ENCODE results near the gene DNAH11.

DNAH11 gene

GRCh38 chr7:21903020-21903786 is 360.4 kb downstream of the DNAH11 start:
- H3K27me3 ChIP-seq (ENCODE audit: insufficient read depth, poor library complexity, severe bottlenecking), result no peaks in the 10 kb centered on the region
- H3K27ac ChIP-seq (replicated peaks), result no peak overlapping the region
- no peak for DNase-seq (ENCODE audit: low read depth in 1 of 2, low spot score in 1 of 2)
- TF ChIP-seq GABPA (IDR thresholded peaks at IDR 0.05; ENCODE audit: low read depth) (no peak), CTCF (IDR thresholded peaks at IDR 0.05; ENCODE audit: insufficient read depth, low read length) (no peak), REST (IDR thresholded peaks at IDR 0.05; ENCODE audit: insufficient replicate concordance, low read depth) (no peak), POLR2AphosphoS5 (IDR thresholded peaks at IDR 0.05; ENCODE audit: low read depth) (no peak), SPI1 (IDR thresholded peaks at IDR 0.05; ENCODE audit: borderline replicate concordance, low read depth) (no peak)
- H3K4me3 ChIP-seq (replicated peaks; ENCODE audit: insufficient read depth, low read length), result no peak overlapping the region

- Histone ChIP-seq H3K27me3 (ENCODE audit: insufficient read depth, poor library complexity, severe bottlenecking) (no peaks in the 10 kb centered on the region), H3K27ac (replicated peaks) (no peak overlapping the region), H3K4me3 (replicated peaks; ENCODE audit: insufficient read depth, low read length) (no peak overlapping the region)
- no peak for TF ChIP-seq GABPA (IDR thresholded peaks at IDR 0.05; ENCODE audit: low read depth)
- TF ChIP-seq REST (IDR thresholded peaks at IDR 0.05; ENCODE audit: insufficient replicate concordance, low read depth), result no peak
- TF ChIP-seq POLR2AphosphoS5 (IDR thresholded peaks at IDR 0.05; ENCODE audit: low read depth), result no peak
- no peak for TF ChIP-seq CTCF (IDR thresholded peaks at IDR 0.05; ENCODE audit: insufficient read depth, low read length)
- TF ChIP-seq SPI1 (IDR thresholded peaks at IDR 0.05; ENCODE audit: borderline replicate concordance, low read depth), result no peak
- no peak for DNase-seq (ENCODE audit: low read depth in 1 of 2, low spot score in 1 of 2)
These were observed 365.9 kb downstream of the DNAH11 start for GRCh38 chr7:21908746-21909145.

- TF ChIP-seq GABPA (IDR thresholded peaks at IDR 0.05; ENCODE audit: low read depth) (no peak), REST (IDR thresholded peaks at IDR 0.05; ENCODE audit: insufficient replicate concordance, low read depth) (no peak), CTCF (IDR thresholded peaks at IDR 0.05; ENCODE audit: insufficient read depth, low read length) (no peak), POLR2AphosphoS5 (IDR thresholded peaks at IDR 0.05; ENCODE audit: low read depth) (no peak), SPI1 (IDR thresholded peaks at IDR 0.05; ENCODE audit: borderline replicate concordance, low read depth) (no peak)
- DNase-seq (ENCODE audit: low read depth in 1 of 2, low spot score in 1 of 2), result no peak
- H3K4me3 ChIP-seq (replicated peaks; ENCODE audit: insufficient read depth, low read length), result no peak overlapping the region
- H3K27ac ChIP-seq (replicated peaks), result no peak overlapping the region
- H3K27me3 ChIP-seq (ENCODE audit: insufficient read depth, poor library complexity, severe bottlenecking), result no peaks in the 10 kb centered on the region
These were observed 367.4 kb downstream of the DNAH11 start for GRCh38 chr7:21910253-21910652.
